AG04450 (cell line): ENCODE data around the gene TMEM53. TPM values are rescaled to one million over a fixed set of nuclear protein-coding genes. Genes with fewer than 3 reads are reported as not detected.

Experiments used
- CTCF ChIA-PET: fragments of 300-600, 350-600 bp; formaldehyde crosslinking; extraction: SDS; loops from one replicate; lab custom pipeline; 2022; ENCODE audit warnings: antibody characterized with exemption, inconsistent platforms; lab: Charles Lee
- POLR2A ChIA-PET: fragments of 350-600 bp; formaldehyde crosslinking; extraction: SDS; loops from one replicate; lab custom pipeline; 2021; ENCODE audit warnings: antibody characterized with exemption, inconsistent platforms; lab: Yijun Ruan, JAX
- DNase-seq: peaks from one replicate; pipeline ENCODE4 v3.0.0-alpha.2; 2011; ENCODE audit warnings: low read depth, low spot score
- H3K27ac ChIP-seq: one replicate; pipeline ENCODE4 v1.5.1; 2012; ENCODE audit warnings: low read depth, low read length, control low read depth
- H3K27me3 ChIP-seq: one replicate; pipeline ENCODE4 v1.6.0; 2012; ENCODE audit warnings: low read length; ENCODE audit not compliant: control insufficient read depth, insufficient read depth
- H3K4me3 ChIP-seq: 2 replicates; pipeline ENCODE4 v1.5.1; 2011; ENCODE audit warnings: mild to moderate bottlenecking, low read depth, low read length, control low read depth
- H3K9me3 ChIP-seq: 2 replicates; pipeline ENCODE4 v1.5.1; 2012; ENCODE audit warnings: low read length; ENCODE audit not compliant: control insufficient read depth, insufficient read depth
- CTCF ChIP-seq: IDR thresholded peaks from 2 replicates; pipeline ENCODE4 v1.5.1; 2011; ENCODE audit warnings: low read depth, low read length, control low read depth, inconsistent platforms
- polyA plus RNA-seq: library from polyadenylated mRNA; depleted of rRNA; stranded (reverse); fragments of >200 nt; gene quantifications from 2 replicates; pipeline ENCODE4 v1.2.3, GENCODE V29; 2011

TMEM53 gene
- polyA plus RNA-seq, 1 experiment = 4.4 TPM

GRCh38 chr1:44632598-44632997, 41.7 kb downstream of the TMEM53 start:
- H3K27ac ChIP-seq = peak overlapping the region; percentile 61
- POLR2A ChIA-PET = interaction anchor here (0.7 to 3.7 kb wide), 7 partner anchors 9 to 420 kb away, joined by 3 to 30 read pairs (median 8); partner anchors contain the start of genes ARMH1, DMAP1 and TMEM53
- no peaks in the 10 kb centered on the region for H3K9me3 ChIP-seq
- no peak for TF ChIP-seq CTCF
- CTCF ChIA-PET = interaction anchor here (1.0 to 5.3 kb wide), 4 partner anchors 15 to 99 kb away, joined by 3 to 43 read pairs (median 9); no protein-coding TSS in a partner anchor
- H3K27me3 ChIP-seq = no peaks in the 10 kb centered on the region
- no peak for DNase-seq
- peak overlapping the region; percentile 72 for H3K4me3 ChIP-seq

GRCh38 chr1:44631647-44632539, 42.4 kb downstream of the TMEM53 start:
- TF ChIP-seq CTCF = no peak
- ChIA-PET CTCF (interaction anchor here (0.9 to 5.3 kb wide), 5 partner anchors 16 to 100 kb away, joined by 3 to 43 read pairs (median 4); no protein-coding TSS in a partner anchor), POLR2A (interaction anchor here (0.7 to 3.7 kb wide), 10 partner anchors 9 to 419 kb away, joined by 3 to 30 read pairs (median 4); partner anchors contain the start of genes ARMH1, DMAP1 and TMEM53)

GRCh38 chr1:44631333-44631646, 43.0 kb downstream of the TMEM53 start:
- H3K4me3 ChIP-seq = peak overlapping the region; percentile 72

More at GRCh38 chr1:44631647-44632539, 42.4 kb downstream of the TMEM53 start:
- Histone ChIP-seq H3K27me3 (no peaks in the 10 kb centered on the region), H3K9me3 (no peaks in the 10 kb centered on the region), H3K4me3 (peak overlapping the region; percentile 72), H3K27ac (peak overlapping the region; percentile 91)
- peak; percentile 65 for DNase-seq

GRCh38 chr1:44630116-44630515, 44.2 kb downstream of the TMEM53 start:
- H3K27ac ChIP-seq = peak overlapping the region; percentile 47
- POLR2A ChIA-PET = no interaction called here
- CTCF ChIA-PET = interaction anchor here (1.2 to 2.6 kb wide), 4 partner anchors 13 to 23 kb away, joined by 3 to 13 read pairs (median 6); no protein-coding TSS in a partner anchor
- H3K4me3 ChIP-seq = no peak overlapping the region
- no peaks in the 10 kb centered on the region for H3K27me3 ChIP-seq
- no peaks in the 10 kb centered on the region for H3K9me3 ChIP-seq
- DNase-seq = no peak
- TF ChIP-seq CTCF = no peak

More at GRCh38 chr1:44631333-44631646, 43.0 kb downstream of the TMEM53 start:
- H3K27ac ChIP-seq = peak overlapping the region; percentile 82
- DNase-seq = no peak
- H3K9me3 ChIP-seq = no peaks in the 10 kb centered on the region
- TF ChIP-seq CTCF = no peak
- ChIA-PET POLR2A (interaction anchor here (0.7 to 3.7 kb wide), 6 partner anchors 9 to 43 kb away, joined by 3 to 30 read pairs (median 6); partner anchors contain the start of genes ARMH1 and TMEM53), CTCF (interaction anchor here (0.9 to 5.3 kb wide), 4 partner anchors 16 to 100 kb away, joined by 3 to 43 read pairs (median 3); no protein-coding TSS in a partner anchor)
- no peaks in the 10 kb centered on the region for H3K27me3 ChIP-seq
